Stimulated activated naive B cell treated with anti-CD40 and anti-IgM and Interleukin-4, amounts not matched to agents 10 μg/mL and 1 μg/mL and 100 μg/mL, for 72 hours (primary cell): ENCODE measurements around the gene DNAH1.
"Not testable (repeated sequence)": the region's sequence is repeated elsewhere in the genome, so short reads cannot be mapped to it uniquely, and the experiment has no call there.

ENCODE experiments used
- ATAC-seq, 2 donors: fragments of 150-1000 bp; cut with Tn5 transposase; replicated peaks; 2 replicates each; pipeline ENCODE4 v1.10.0; 2021; ENCODE audit warnings: moderate library complexity in 1 of 2
- DNase-seq: peaks from one replicate; pipeline ENCODE4 v3.0.0; 2021
- H3K27ac Mint-ChIP-seq: one replicate; pipeline ENCODE4 v1.8.0; 2022; ENCODE audit warnings: mild to moderate bottlenecking, mixed read lengths
- H3K27me3 Mint-ChIP-seq, 2 donors: one replicate each; pipeline ENCODE4 v1.8.0; 2022; ENCODE audit warnings: mixed read lengths in 2 of 2
- H3K36me3 Mint-ChIP-seq, 2 donors: one replicate each; pipeline ENCODE4 v1.8.0; 2022; ENCODE audit warnings: mixed read lengths in 2 of 2, mild to moderate bottlenecking in 1 of 2
- H3K4me1 Mint-ChIP-seq, 2 donors: one replicate each; pipeline ENCODE4 v1.8.0; 2022; ENCODE audit warnings: mixed read lengths in 2 of 2, mild to moderate bottlenecking in 1 of 2
- H3K4me3 Mint-ChIP-seq, 2 donors: one replicate each; pipeline ENCODE4 v1.8.0; 2022; ENCODE audit warnings: mild to moderate bottlenecking in 2 of 2, mixed read lengths in 2 of 2, moderate library complexity in 1 of 2
- H3K9me3 Mint-ChIP-seq, 2 donors: one replicate each; pipeline ENCODE4 v1.8.0; 2022; ENCODE audit warnings: mixed read lengths in 2 of 2, mild to moderate bottlenecking in 1 of 2

DNAH1 gene

DNA sequence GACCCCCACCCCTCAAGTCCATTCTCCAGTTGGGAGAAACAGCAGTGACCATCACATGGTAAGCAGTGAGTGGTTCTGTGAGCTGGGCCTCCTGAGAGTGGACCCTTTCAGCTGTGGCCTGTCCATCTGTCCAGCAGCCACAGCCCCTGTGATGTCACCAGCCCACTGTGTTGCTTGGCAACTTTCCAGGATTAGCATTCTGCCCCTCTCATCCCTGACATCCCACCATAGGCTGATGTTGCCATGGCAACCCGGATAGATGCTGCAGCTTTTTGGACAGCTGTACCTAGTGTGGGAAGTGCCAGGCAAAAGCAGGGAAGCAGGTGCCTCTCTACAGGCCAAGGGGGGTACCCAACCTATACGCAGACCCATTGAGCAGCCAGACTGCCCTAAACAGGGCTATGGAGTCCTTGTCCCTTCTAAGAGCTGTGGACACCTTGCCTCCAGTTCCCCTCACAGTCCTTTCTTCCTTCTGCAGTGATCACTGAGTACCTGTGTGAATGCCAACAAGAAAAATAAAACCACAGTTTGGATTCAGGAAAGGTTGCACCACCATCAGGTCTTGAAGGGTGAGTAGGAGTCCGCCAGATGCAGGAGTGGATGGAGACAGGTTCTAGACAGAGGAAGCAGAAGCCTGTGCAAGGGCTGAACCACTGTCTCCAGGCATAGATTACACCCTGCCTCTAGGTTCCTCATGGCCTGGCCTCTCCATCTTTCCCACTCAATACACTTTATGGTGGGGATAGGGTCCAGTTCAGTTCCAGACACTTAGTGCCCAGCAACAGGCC, at the start of gene DNAH1:
Gene DNAH1 (plus strand): TSS at position 343 of the 788 bp plus-strand sequence. CDS start 6,124 bp downstream, outside the sequence.
- no peak for ATAC-seq
- peaks cover 41 to 68% of the 10 kb centered on the region in 2 donors for H3K4me1 Mint-ChIP-seq
- H3K4me3 Mint-ChIP-seq, result peak within 1 kb of the TSS; percentile 41 to 74
- no peaks in the 10 kb centered on the region for H3K27me3 Mint-ChIP-seq
- peaks cover 0 to 8% of the 10 kb centered on the region in 2 donors for H3K36me3 Mint-ChIP-seq
- DNase-seq, result no peak
- H3K27ac Mint-ChIP-seq, result peak within 1 kb of the TSS; percentile 59
- no peaks in the 10 kb centered on the region for H3K9me3 Mint-ChIP-seq

DNA sequence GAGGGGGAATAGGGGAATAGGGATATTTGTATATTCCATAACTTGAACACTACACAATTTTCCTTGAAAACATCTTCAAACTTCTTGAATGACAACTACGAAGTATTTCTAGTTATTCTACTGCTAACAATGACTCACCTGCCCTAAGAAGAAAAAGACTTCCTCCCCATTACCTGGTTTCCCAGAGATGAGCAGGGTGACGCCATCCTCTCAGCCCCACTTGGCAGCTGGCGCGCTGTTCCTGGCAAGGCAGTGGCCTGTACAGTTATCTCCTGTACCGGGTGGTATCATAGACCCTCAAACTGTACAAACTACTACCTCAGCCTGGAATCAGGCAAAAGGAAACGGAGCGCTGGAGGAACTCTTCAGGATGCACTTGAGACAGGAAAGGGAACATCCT, 48.1 kb upstream of the DNAH1 start:
- no peaks in the 10 kb centered on the region for H3K9me3 Mint-ChIP-seq
- ATAC-seq (no peak), DNase-seq (no peak)
- no peak overlapping the region for H3K4me3 Mint-ChIP-seq
- peak overlapping the region; percentile 44 for H3K27ac Mint-ChIP-seq
- no peaks in the 10 kb centered on the region for H3K27me3 Mint-ChIP-seq
- H3K4me1 Mint-ChIP-seq, result peaks cover 37 to 68% of the 10 kb centered on the region in 2 donors
- H3K36me3 Mint-ChIP-seq, result peaks cover 37 to 58% of the 10 kb centered on the region in 2 donors

DNA sequence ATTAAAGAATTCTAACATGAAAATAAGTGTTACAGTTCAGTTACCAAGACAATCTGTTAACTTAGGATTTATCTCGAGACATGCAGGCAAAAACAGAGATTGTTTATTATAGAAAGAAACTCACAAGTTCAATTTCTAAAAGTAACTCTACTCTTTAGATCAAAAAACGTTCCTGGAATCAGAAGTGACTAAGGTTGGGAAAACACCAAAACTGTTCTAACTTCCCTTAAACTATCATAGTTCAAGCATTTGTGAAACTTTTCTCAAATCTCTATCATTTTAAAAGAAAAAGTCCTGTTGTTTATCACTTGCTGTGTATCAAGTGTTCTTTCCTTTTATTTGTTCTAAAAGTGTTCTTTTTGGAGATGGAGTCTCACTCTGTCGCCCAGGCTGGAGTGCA, 46.3 kb upstream of the DNAH1 start:
- DNase-seq (no peak), ATAC-seq (no peak)
- Mint-ChIP-seq H3K9me3 (no peaks in the 10 kb centered on the region), H3K4me1 (peaks cover 34 to 68% of the 10 kb centered on the region in 2 donors), H3K27ac (peak overlapping the region; percentile 85), H3K4me3 (peak overlapping the region; percentile 13 to 35), H3K27me3 (no peaks in the 10 kb centered on the region), H3K36me3 (peaks cover 31 to 57% of the 10 kb centered on the region in 2 donors)

DNA sequence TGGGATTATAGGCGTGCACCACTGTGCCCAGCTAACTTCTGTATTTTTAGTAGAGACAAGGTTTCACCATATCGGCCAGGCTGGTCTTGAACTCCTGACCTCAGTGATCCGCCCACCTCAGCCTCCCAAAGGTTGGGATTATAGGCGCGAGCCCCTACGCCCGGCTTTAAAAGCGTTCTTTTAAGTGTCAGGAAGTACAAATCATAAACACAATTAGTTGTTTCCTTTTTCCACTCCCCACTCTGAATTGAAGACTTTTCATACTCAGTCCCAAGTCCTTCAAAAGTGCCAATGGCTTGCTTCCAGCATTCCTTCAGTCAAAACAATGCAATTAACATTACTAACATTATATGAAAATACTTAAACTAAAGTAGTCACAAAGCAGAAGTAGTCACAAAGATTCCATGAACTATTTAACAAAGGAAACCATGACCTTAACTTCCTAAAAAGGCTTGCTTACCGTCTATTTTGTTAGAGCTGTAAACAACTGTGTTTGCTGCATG, 45.8 kb upstream of the DNAH1 start:
- Mint-ChIP-seq H3K4me3 (peak overlapping the region; percentile 29 to 35), H3K36me3 (peaks cover 33 to 58% of the 10 kb centered on the region in 2 donors), H3K27me3 (no peaks in the 10 kb centered on the region), H3K27ac (peak overlapping the region; percentile 85), H3K4me1 (peaks cover 35 to 73% of the 10 kb centered on the region in 2 donors), H3K9me3 (no peaks in the 10 kb centered on the region)
- DNase-seq (no peak), ATAC-seq (peak in 1 of 2 donors; percentile 34)

DNA sequence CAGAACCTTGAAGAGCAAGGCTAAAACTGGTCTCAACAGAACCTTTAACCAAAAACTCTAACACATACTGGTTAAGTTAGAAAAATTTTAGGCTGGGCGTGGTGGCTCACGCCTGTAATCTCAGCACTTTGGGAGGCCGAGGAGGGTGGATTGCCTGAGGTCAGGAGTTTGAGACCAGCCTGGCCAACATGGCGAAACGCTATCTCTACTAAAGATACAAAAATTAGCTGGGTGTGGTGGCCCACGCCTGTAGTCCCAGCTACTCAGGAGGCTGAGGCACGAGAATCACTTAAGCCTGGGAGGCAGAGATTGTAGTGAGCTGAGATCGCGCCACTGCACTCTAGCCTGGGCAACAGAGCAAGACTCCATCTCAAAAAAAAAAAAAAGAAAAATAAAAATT, 43.9 kb upstream of the DNAH1 start:
- H3K9me3 Mint-ChIP-seq, DNase-seq, H3K27me3 Mint-ChIP-seq, ATAC-seq, H3K4me3 Mint-ChIP-seq: not testable (repeated sequence)
- peak overlapping the region; percentile 56 for H3K27ac Mint-ChIP-seq
- H3K4me1 Mint-ChIP-seq, result peaks cover 43 to 91% of the 10 kb centered on the region in 2 donors
- peaks cover 36 to 63% of the 10 kb centered on the region in 2 donors for H3K36me3 Mint-ChIP-seq

DNA sequence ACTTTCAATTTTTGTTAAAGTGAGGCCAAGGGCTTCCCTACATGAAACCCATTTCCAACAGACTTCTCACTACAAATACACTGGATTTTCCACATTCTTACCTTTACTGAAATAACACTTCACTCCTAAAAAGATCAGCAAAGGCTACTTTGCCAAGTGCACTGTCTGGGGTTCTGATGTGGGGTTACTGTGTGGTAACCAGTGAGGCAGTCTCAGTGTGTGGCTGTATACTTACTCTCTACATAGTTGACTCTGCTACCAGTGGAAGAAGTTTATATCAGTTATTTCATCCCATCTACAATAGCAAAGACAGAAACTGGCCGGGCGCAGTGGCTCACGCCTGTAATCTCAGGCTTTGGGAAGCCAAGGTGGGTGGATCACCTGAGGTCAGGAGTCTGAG, 43.3 kb upstream of the DNAH1 start:
- Mint-ChIP-seq H3K27me3 (no peaks in the 10 kb centered on the region), H3K27ac (peak overlapping the region; percentile 20), H3K4me3 (peak overlapping the region in 1 of 2 donors; percentile 32), H3K4me1 (peaks cover 43 to 89% of the 10 kb centered on the region in 2 donors), H3K36me3 (peaks cover 36 to 63% of the 10 kb centered on the region in 2 donors), H3K9me3 (no peaks in the 10 kb centered on the region)
- ATAC-seq (no peak), DNase-seq (no peak)

DNA sequence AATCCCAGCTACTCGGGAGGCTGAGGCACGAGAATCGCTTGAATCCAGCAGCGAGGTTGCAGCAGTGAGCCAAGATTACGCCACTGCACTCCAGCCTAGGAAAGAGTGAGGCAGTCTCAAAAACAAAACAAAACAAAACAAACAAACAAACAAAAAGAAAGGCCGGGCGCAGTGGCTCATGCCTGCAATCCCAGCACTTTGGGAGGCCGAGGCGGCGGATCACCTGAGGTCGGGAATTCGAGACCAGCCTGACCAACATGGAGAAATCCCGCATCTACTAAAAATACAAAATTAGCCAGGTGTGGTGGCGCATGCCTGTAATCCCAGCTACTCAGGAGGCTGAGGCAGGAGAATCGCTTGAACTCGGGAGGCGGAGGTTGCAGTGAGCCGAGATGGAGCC, 41.3 kb upstream of the DNAH1 start:
- DNase-seq, H3K9me3 Mint-ChIP-seq, H3K27me3 Mint-ChIP-seq, ATAC-seq, H3K27ac Mint-ChIP-seq: not testable (repeated sequence)
- Mint-ChIP-seq H3K4me1 (peaks cover 37 to 88% of the 10 kb centered on the region in 2 donors), H3K36me3 (peaks cover 35 to 64% of the 10 kb centered on the region in 2 donors), H3K4me3 (peak overlapping the region; percentile 3 to 45)

DNA sequence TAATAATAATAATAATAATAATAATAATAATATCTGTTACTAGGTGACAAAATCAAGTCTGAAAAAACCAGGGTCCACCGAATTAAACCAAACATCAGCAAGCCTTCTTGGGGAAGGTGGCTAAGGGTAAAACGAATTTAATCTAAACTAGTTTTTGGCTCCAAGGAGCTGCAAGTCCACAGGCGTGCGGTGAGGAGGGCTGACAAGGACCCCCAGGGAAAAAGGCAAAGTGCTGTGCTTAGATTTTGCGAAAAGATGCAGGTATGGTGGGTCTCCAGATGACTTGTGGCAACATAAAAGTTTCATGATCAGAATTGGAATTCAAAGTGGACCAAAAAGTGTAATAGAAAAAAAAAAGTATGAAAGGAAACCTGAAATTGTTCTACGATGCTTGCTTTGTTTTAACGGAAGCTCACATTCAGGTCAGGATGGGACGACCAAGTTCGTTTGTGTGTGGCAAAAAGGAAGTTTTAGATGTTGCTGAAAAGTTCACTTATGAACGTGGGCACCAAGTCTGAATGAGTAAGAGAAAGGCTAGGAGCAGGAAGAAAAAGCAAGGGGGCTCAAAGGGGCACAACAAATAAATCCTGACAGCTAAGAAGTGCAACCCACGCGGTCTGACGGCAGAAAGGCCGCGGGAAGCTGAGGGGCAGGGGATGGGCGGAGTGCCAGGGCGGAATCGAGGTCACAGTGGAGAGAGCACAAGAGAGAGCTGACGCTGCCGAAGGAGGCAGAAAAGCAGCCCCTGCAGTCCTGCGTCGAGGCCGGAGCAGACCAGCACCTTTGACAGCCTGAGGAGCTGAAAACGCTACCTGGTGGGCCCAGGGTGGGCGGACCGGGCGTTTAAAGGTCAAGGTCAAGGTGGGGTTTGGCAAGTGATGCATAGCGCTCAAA, 38.8 kb upstream of the DNAH1 start:
- no peaks in the 10 kb centered on the region for H3K9me3 Mint-ChIP-seq
- H3K4me3 Mint-ChIP-seq, result peak overlapping the region; percentile 93 to 96
- peaks cover 23 to 70% of the 10 kb centered on the region in 2 donors for H3K4me1 Mint-ChIP-seq
- peak; percentile 50 to 56 for ATAC-seq
- no peaks in the 10 kb centered on the region for H3K27me3 Mint-ChIP-seq
- peak; percentile 58 for DNase-seq
- H3K27ac Mint-ChIP-seq, result peak overlapping the region; percentile 92
- peaks cover 35 to 61% of the 10 kb centered on the region in 2 donors for H3K36me3 Mint-ChIP-seq

DNA sequence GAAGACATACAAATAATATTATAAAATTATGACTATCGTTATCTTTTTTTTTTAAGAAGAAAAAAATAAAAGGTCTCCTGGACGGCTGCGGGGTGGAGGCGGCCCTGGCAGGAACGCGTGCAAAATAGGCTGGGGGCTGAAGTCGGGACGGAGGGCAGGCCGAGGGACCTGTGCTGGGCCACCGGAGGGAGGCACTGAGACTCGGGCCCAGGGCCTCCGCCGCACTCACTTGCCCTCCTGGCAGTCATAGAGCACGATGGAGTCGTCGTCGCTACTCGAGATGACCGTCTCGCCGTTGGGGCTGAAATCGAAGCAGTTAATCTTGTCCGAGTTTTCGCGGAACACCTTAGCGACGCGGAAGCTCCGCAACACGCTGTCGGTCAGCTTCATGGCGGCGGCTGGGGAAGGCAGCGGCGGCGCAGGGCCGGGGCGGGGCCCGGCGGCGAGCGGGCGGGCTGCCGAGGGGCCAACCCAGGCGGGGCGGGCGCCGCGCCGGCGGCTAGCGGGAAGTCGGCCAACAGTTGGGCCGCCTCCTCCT, 38.1 kb upstream of the DNAH1 start:
- no peak for DNase-seq
- H3K4me3 Mint-ChIP-seq, result peak overlapping the region; percentile 93 to 96
- peaks cover 31 to 57% of the 10 kb centered on the region in 2 donors for H3K36me3 Mint-ChIP-seq
- H3K27me3 Mint-ChIP-seq, result no peaks in the 10 kb centered on the region
- peak overlapping the region; percentile 98 for H3K27ac Mint-ChIP-seq
- peak; percentile 73 for ATAC-seq
- H3K4me1 Mint-ChIP-seq, result peaks cover 21 to 64% of the 10 kb centered on the region in 2 donors
- no peaks in the 10 kb centered on the region for H3K9me3 Mint-ChIP-seq

DNA sequence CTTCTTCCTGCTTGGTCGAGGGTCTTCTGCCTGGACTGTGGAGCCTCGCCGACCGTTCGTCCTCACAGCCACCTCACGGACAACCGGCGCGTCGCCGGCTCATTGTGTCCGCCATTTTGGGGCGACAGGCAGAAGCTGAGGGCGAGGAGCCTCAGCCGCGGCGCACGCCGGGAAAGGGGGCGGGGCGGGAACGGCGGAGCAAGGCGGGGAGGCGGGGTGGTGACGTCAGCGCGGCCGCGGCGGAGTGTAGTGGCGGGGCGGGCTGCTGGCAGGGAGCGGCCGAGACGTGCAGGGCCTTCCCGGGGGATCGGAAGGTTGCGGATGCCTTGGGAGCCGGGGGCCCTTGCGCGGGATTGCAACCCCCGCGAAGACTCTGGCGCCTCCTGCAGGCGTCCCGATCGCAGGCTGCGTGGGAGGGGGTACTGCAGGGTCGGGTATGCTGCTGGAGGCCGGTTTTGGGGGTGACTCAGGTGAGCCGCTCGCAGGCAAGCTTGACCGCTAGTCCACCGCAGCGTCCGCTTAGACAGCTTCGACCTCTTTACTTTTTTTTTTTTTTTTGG, 37.5 kb upstream of the DNAH1 start, which contains the start of gene WDR82:
Gene WDR82 (minus strand): TSS at position 140 of the 560 bp plus-strand sequence. CDS start 288 bp downstream, outside the sequence.
- peaks cover 21 to 59% of the 10 kb centered on the region in 2 donors for H3K4me1 Mint-ChIP-seq
- H3K27me3 Mint-ChIP-seq, result no peaks in the 10 kb centered on the region
- no peaks in the 10 kb centered on the region for H3K9me3 Mint-ChIP-seq
- peaks cover 30 to 51% of the 10 kb centered on the region in 2 donors for H3K36me3 Mint-ChIP-seq
- peak within 1 kb of the TSS; percentile 98 for H3K27ac Mint-ChIP-seq
- peak; percentile 95 for DNase-seq
- H3K4me3 Mint-ChIP-seq, result peak within 1 kb of the TSS; percentile 93 to 96
- ATAC-seq, result peak; percentile 89 to 93

DNA sequence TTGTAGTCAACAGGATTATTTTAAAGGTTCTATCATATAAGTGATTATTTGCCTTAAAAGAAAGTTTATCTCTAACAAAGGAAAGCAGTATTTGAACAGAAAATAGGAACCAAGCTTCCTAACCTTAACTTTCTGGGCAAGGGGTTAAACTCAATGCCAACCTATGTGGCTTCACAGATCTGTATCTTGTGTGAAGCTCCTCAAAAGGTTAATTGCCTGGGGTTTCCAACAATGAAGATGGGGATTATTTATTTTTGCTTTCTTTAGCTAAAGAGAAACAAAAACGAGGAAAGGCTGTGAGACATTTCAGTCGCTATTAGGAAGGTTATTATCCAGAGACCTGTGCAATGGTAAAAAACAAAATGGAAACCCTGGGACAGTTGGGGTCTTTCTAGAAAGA, 36.5 kb upstream of the DNAH1 start:
- Mint-ChIP-seq H3K27ac (peak overlapping the region; percentile 11), H3K36me3 (peaks cover 27 to 47% of the 10 kb centered on the region in 2 donors), H3K9me3 (no peaks in the 10 kb centered on the region), H3K27me3 (no peaks in the 10 kb centered on the region), H3K4me1 (peaks cover 13 to 49% of the 10 kb centered on the region in 2 donors), H3K4me3 (peak overlapping the region in 1 of 2 donors; percentile 93)
- DNase-seq (no peak), ATAC-seq (no peak)

DNA sequence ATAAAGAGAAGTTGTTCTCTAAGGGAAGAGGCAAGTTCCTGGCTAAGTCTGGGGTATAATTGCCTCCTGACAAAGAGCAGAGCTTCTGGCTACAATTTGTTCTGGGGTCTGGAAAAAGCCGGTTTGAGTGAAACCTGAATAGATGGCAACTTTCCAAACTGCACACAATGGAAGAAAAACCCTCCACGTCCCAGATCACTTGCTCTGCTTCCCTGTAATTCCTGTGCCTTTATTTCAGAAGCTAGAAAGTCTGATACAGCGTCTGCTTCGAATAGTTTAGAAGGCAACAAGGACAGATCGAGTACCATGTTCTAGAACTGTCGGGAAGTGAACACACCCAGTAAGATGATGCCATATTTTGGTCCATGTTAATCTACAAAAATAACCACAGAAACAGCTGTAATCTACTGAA, 36.1 kb upstream of the DNAH1 start:
- no peaks in the 10 kb centered on the region for H3K27me3 Mint-ChIP-seq
- H3K4me3 Mint-ChIP-seq, result no peak overlapping the region
- ATAC-seq, result no peak
- H3K27ac Mint-ChIP-seq, result peak overlapping the region; percentile 20
- peaks cover 12 to 44% of the 10 kb centered on the region in 2 donors for H3K4me1 Mint-ChIP-seq
- H3K36me3 Mint-ChIP-seq, result peaks cover 27 to 46% of the 10 kb centered on the region in 2 donors
- no peak for DNase-seq
- no peaks in the 10 kb centered on the region for H3K9me3 Mint-ChIP-seq

DNA sequence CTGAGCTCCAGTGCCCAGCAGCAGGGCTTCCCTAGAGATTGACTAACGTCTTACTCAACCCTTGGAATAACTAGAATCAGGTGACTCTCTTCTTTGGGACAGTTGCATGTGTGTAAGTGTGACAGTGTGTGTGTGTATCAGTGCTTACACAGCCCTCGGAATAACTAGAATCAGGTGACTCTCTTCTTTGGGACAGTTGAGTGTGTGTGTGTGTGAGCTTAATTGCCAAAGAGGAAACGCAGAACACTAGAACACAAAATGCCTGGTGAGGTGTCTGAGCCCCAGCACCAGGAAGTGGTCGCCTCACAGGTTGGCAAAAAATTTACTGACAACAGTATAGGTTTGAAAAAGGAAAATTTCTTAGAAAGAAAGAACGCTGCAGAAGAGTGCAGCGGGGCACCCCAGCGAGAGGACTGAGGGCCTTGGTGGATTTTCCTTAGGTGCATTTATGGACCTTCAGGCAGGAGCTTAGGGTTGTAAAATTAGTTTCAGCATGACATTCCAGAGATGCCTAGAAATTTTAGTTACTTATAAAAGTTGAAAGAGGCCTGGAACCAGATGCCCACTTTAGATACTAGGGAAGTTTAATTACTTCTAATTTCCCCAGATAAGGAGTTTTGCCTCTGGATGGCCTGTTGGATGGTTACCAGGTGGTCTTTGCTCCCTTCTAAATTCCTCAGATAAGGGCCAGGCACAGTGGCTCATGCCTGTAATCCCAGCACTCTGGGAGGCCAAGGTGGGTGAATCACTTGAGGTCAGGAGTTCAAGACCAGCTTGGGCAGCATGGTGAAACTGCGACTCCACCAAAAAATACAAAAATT, 33.9 kb upstream of the DNAH1 start:
- H3K27ac Mint-ChIP-seq, result peak overlapping the region; percentile 9
- H3K27me3 Mint-ChIP-seq, result no peaks in the 10 kb centered on the region
- no peak for DNase-seq
- H3K4me1 Mint-ChIP-seq, result peaks cover 7 to 32% of the 10 kb centered on the region in 2 donors
- H3K4me3 Mint-ChIP-seq, result no peak overlapping the region
- peaks cover 15 to 30% of the 10 kb centered on the region in 2 donors for H3K36me3 Mint-ChIP-seq
- ATAC-seq, result no peak
- H3K9me3 Mint-ChIP-seq, result no peaks in the 10 kb centered on the region
